ENCODE results near the gene UGT1A6. TPM values are rescaled to one million over a fixed set of nuclear protein-coding genes. Genes with fewer than 3 reads are reported as not detected.

The UGT1A6 gene
- total and polyA plus RNA-seq, 2 experiments from 2014 or later: not detected

- TF ChIP-seq CTCF (conservative IDR thresholded peaks at IDR 0.05; ENCODE audit: low read depth in 2 of 2) (no peak), STAT1 (IDR thresholded peaks at IDR 0.05; ENCODE audit: unreplicated experiment) (no peak), EZH2phosphoT487 (IDR thresholded peaks at IDR 0.05; ENCODE audit: unreplicated experiment) (no peak), NANOG (IDR thresholded peaks at IDR 0.05; ENCODE audit: borderline replicate concordance) (no peak), ZNF114 (CRISPR knock-in tag; IDR thresholded peaks at IDR 0.05) (no peak), CREB1 (CRISPR knock-in tag; IDR thresholded peaks at IDR 0.05; ENCODE audit: low read depth) (no peak), ZNF331 (CRISPR knock-in tag; IDR thresholded peaks at IDR 0.05; ENCODE audit: low read depth) (no peak), POLR2AphosphoS5 (IDR thresholded peaks at IDR 0.05; ENCODE audit: low read depth) (no peak), JUNB (IDR thresholded peaks at IDR 0.05; ENCODE audit: unreplicated experiment) (no peak), EZH2 (IDR thresholded peaks at IDR 0.05; ENCODE audit: low read depth, unreplicated experiment) (no peak)
- TF ChIP-seq, protein P1, sequence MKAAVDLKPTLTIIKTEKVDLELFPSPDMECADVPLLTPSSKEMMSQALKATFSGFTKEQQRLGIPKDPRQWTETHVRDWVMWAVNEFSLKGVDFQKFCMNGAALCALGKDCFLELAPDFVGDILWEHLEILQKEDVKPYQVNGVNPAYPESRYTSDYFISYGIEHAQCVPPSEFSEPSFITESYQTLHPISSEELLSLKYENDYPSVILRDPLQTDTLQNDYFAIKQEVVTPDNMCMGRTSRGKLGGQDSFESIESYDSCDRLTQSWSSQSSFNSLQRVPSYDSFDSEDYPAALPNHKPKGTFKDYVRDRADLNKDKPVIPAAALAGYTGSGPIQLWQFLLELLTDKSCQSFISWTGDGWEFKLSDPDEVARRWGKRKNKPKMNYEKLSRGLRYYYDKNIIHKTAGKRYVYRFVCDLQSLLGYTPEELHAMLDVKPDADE (IDR thresholded peaks at IDR 0.05): no peak
- TF ChIP-seq, protein P2, sequence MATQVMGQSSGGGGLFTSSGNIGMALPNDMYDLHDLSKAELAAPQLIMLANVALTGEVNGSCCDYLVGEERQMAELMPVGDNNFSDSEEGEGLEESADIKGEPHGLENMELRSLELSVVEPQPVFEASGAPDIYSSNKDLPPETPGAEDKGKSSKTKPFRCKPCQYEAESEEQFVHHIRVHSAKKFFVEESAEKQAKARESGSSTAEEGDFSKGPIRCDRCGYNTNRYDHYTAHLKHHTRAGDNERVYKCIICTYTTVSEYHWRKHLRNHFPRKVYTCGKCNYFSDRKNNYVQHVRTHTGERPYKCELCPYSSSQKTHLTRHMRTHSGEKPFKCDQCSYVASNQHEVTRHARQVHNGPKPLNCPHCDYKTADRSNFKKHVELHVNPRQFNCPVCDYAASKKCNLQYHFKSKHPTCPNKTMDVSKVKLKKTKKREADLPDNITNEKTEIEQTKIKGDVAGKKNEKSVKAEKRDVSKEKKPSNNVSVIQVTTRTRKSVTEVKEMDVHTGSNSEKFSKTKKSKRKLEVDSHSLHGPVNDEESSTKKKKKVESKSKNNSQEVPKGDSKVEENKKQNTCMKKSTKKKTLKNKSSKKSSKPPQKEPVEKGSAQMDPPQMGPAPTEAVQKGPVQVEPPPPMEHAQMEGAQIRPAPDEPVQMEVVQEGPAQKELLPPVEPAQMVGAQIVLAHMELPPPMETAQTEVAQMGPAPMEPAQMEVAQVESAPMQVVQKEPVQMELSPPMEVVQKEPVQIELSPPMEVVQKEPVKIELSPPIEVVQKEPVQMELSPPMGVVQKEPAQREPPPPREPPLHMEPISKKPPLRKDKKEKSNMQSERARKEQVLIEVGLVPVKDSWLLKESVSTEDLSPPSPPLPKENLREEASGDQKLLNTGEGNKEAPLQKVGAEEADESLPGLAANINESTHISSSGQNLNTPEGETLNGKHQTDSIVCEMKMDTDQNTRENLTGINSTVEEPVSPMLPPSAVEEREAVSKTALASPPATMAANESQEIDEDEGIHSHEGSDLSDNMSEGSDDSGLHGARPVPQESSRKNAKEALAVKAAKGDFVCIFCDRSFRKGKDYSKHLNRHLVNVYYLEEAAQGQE (IDR thresholded peaks at IDR 0.05; ENCODE audit: unreplicated experiment): no peak
- TF ChIP-seq, protein P3, sequence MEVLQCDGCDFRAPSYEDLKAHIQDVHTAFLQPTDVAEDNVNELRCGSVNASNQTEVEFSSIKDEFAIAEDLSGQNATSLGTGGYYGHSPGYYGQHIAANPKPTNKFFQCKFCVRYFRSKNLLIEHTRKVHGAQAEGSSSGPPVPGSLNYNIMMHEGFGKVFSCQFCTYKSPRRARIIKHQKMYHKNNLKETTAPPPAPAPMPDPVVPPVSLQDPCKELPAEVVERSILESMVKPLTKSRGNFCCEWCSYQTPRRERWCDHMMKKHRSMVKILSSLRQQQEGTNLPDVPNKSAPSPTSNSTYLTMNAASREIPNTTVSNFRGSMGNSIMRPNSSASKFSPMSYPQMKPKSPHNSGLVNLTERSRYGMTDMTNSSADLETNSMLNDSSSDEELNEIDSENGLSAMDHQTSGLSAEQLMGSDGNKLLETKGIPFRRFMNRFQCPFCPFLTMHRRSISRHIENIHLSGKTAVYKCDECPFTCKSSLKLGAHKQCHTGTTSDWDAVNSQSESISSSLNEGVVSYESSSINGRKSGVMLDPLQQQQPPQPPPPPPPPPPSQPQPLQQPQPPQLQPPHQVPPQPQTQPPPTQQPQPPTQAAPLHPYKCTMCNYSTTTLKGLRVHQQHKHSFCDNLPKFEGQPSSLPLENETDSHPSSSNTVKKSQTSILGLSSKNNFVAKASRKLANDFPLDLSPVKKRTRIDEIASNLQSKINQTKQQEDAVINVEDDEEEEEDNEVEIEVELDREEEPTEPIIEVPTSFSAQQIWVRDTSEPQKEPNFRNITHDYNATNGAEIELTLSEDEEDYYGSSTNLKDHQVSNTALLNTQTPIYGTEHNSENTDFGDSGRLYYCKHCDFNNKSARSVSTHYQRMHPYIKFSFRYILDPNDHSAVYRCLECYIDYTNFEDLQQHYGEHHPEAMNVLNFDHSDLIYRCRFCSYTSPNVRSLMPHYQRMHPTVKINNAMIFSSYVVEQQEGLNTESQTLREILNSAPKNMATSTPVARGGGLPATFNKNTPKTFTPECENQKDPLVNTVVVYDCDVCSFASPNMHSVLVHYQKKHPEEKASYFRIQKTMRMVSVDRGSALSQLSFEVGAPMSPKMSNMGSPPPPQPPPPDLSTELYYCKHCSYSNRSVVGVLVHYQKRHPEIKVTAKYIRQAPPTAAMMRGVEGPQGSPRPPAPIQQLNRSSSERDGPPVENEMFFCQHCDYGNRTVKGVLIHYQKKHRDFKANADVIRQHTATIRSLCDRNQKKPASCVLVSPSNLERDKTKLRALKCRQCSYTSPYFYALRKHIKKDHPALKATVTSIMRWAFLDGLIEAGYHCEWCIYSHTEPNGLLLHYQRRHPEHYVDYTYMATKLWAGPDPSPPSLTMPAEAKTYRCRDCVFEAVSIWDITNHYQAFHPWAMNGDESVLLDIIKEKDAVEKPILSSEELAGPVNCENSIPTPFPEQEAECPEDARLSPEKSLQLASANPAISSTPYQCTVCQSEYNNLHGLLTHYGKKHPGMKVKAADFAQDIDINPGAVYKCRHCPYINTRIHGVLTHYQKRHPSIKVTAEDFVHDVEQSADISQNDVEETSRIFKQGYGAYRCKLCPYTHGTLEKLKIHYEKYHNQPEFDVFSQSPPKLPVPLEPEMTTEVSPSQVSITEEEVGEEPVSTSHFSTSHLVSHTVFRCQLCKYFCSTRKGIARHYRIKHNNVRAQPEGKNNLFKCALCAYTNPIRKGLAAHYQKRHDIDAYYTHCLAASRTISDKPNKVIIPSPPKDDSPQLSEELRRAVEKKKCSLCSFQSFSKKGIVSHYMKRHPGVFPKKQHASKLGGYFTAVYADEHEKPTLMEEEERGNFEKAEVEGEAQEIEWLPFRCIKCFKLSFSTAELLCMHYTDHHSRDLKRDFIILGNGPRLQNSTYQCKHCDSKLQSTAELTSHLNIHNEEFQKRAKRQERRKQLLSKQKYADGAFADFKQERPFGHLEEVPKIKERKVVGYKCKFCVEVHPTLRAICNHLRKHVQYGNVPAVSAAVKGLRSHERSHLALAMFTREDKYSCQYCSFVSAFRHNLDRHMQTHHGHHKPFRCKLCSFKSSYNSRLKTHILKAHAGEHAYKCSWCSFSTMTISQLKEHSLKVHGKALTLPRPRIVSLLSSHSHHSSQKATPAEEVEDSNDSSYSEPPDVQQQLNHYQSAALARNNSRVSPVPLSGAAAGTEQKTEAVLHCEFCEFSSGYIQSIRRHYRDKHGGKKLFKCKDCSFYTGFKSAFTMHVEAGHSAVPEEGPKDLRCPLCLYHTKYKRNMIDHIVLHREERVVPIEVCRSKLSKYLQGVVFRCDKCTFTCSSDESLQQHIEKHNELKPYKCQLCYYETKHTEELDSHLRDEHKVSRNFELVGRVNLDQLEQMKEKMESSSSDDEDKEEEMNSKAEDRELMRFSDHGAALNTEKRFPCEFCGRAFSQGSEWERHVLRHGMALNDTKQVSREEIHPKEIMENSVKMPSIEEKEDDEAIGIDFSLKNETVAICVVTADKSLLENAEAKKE (CRISPR knock-in tag; IDR thresholded peaks at IDR 0.05): no peak
- peaks cover 6% of the 10 kb centered on the region; the same call in 2 of the 3 replicates for H3K4me1 Mint-ChIP-seq
- Histone ChIP-seq H3K36me3 (ENCODE audit: insufficient read depth) (no peaks in the 10 kb centered on the region), H4K20me1 (replicated peaks; ENCODE audit: insufficient read depth) (no peaks in the 10 kb centered on the region), H2AFZ (no peak overlapping the region), H3F3A (replicated peaks; ENCODE audit: low read depth) (no peaks in the 10 kb centered on the region), H3K4me1 (ENCODE audit: insufficient read depth) (no peaks in the 10 kb centered on the region; the same call in 1 of the 2 replicates), H3K27ac (ENCODE audit: low read depth) (no peak overlapping the region), H3K9me2 (ENCODE audit: insufficient read depth) (no peaks in the 10 kb centered on the region), H3K4me2 (no peak overlapping the region), H3K4me3 (no peak overlapping the region), H3K79me2 (replicated peaks; ENCODE audit: insufficient read depth) (no peaks in the 10 kb centered on the region), H3K27me3 (ENCODE audit: insufficient read depth) (no peaks in the 10 kb centered on the region)
- DNase-seq (ENCODE audit: low spot score) (no peak), ATAC-seq (no peak)
- H3K36me3 Mint-ChIP-seq (ENCODE audit: low read depth): no peaks in the 10 kb centered on the region
- no peak overlapping the region for H3K4me3 Mint-ChIP-seq
- H3K9me3 Mint-ChIP-seq: no peaks in the 10 kb centered on the region; the same call in 2 of the 3 replicates
- H3K27me3 Mint-ChIP-seq (ENCODE audit: insufficient read depth, low read depth, poor library complexity): peaks cover 4% of the 10 kb centered on the region
- H3K27ac Mint-ChIP-seq: no peak overlapping the region
Observed at GRCh38 chr2:233679196-233679595, 13.5 kb upstream of the UGT1A6 start.

All from GM23338 (cell line).